GM19467 (cell line): ENCODE results near the gene OR4E1.
"Not testable (repeated sequence)": the region's sequence is repeated elsewhere in the genome, so short reads cannot be mapped to it uniquely, and the experiment has no call there.

ENCODE experiments used
- ATAC-seq: cut with Tn5 transposase; IDR thresholded peaks from one replicate; pipeline ENCODE4 v1.9.1; 2021; ENCODE audit warnings: mild to moderate bottlenecking, moderate library complexity; ENCODE audit not compliant: unreplicated experiment

The OR4E1 gene

GRCh38 chr14:21653331-21653885, 20.2 kb downstream of the OR4E1 start, which contains the start of gene OR4E2:
Gene OR4E2 (plus strand): TSS chr14:21653835. CDS start chr14:21665083, 11,248 bp downstream.
- ATAC-seq, result no peak

- no peak for ATAC-seq
These were observed 21.3 kb downstream of the OR4E1 start for GRCh38 chr14:21652209-21652808.

GRCh38 chr14:21647380-21647779, 26.2 kb downstream of the OR4E1 start:
- no peak for ATAC-seq

- ATAC-seq, result no peak
These were observed 30.2 kb downstream of the OR4E1 start for GRCh38 chr14:21643407-21643806.

- ATAC-seq, result no peak
These were observed 30.9 kb downstream of the OR4E1 start for GRCh38 chr14:21642683-21643082.

- ATAC-seq, result no peak
These were observed 38.8 kb downstream of the OR4E1 start, which contains the start of gene OR10G2 for GRCh38 chr14:21634840-21635239. Gene OR10G2 (minus strand): TSS chr14:21634940. CDS start chr14:21634842, 98 bp downstream.

GRCh38 chr14:21631084-21631483, 42.5 kb downstream of the OR4E1 start:
- no peak for ATAC-seq

- ATAC-seq, result not testable (repeated sequence)
These were observed 43.1 kb downstream of the OR4E1 start for GRCh38 chr14:21630503-21630902.

- ATAC-seq, result no peak
These were observed 47.0 kb downstream of the OR4E1 start for GRCh38 chr14:21626491-21627230.
